HuH-7 (cell line): Measurements from ENCODE around the gene TAX1BP1.

Experiments used
- DNase-seq: peaks from one replicate; pipeline ENCODE4 v3.0.0; 2011; ENCODE audit warnings: low spot score

Gene TAX1BP1

DNA sequence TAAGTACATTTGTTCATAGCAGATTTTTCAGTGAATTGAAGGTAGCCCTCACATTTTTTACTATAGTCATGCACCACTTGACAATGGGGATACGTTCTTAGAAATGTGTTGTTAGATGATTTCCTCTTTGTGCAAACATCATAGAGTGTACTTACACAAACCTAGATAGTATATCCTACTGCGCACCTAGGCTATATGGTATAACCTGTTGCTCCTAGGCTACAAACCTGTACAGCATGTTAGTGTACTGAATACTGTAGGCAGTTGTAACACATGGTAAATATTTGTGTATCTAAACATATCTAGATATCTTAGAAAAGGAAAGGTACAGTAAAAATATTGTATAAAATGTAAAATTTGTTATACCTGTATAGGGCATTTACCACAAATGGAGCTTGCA, 41.2 kb downstream of the TAX1BP1 start:
- DNase-seq, result no peak

GRCh38 chr7:27782849-27783248, 42.9 kb downstream of the TAX1BP1 start:
- no peak for DNase-seq

GRCh38 chr7:27784399-27785053, 44.6 kb downstream of the TAX1BP1 start:
- peak; percentile 21 for DNase-seq

- no peak for DNase-seq
These were observed 48.5 kb downstream of the TAX1BP1 start for GRCh38 chr7:27788437-27788836.

DNA sequence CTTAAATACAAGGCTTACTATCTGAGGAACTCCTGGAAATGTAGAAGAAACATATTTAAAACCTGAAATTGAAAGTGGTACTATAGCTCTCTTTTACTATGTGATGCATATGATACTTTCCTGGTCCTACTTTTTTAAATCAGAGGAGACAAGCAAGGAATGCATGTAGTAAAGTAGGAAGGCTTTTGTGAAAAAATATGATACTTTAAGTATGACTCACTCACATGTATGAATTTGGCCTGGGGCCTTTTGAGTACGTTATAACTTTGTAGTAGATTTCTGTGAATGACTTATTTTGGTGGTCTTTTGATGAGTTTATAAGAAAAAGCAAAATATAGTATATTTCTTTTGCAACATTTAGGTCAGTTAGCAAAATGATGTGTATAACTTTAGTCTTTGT, 53.8 kb downstream of the TAX1BP1 start:
- DNase-seq, result no peak

DNA sequence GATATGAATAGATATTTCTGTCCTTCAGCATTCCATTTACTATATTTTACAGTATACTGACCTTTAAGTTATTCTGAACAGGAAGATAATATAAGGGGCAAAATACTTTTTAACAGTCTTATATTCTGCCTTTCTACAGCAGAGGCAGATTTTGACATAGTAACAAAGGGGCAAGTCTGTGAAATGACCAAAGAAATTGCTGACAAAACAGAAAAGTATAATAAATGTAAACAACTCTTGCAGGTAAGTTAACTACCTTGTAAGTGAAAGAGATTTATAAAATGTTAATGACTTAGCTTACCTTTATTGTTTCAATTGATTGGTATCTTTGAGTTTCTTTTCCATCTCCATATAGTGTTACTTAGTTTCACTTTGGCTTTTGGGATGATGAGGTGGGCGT, 56.0 kb downstream of the TAX1BP1 start:
- DNase-seq, result no peak

GRCh38 chr7:27799212-27799611, 59.2 kb downstream of the TAX1BP1 start:
- no peak for DNase-seq

DNA sequence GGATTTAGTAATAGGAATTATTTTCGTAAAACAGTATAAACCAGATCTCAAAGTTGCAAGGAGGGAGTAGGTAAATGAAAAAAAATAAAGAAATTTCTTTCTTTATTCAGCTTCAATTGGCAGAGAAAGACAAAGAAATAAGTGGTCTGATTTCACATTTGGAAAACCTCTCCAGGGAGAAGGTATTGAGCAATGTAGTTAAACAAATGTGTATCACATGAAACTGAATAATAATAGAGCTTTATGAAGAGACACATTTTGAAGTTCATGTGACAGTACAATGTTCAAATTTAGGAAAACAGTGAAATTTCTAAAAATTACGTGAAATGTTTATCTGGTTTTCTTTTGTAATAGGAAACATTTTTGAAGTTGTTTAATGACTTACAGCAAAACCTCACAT, 63.0 kb downstream of the TAX1BP1 start:
- DNase-seq, result no peak

- DNase-seq, result no peak
These were observed 64.2 kb downstream of the TAX1BP1 start for GRCh38 chr7:27804139-27804538.

GRCh38 chr7:27808626-27809025, 68.7 kb downstream of the TAX1BP1 start:
- DNase-seq, result no peak

- DNase-seq, result no peak
These were observed 70.2 kb downstream of the TAX1BP1 start for GRCh38 chr7:27810186-27810585.

DNA sequence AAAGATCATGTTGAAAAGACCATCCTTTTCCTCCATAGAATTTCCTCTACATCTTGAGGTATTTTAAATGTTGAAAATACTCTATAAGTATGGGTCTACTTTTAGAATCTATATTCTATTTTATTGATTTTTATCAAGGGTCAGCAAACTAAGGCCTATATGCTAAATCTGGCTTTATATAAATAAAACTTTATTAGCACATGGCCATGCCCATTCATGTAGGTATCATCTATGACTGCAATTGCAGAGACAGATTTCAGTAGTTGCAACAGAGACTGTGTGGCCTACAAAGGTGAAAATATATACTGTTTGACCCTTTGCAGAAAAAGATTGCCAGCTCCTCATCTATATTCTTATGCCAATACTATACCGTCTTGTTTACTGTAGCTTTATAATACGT, 72.7 kb downstream of the TAX1BP1 start:
- no peak for DNase-seq

GRCh38 chr7:27822245-27822644, 82.3 kb downstream of the TAX1BP1 start:
- DNase-seq, result no peak

DNA sequence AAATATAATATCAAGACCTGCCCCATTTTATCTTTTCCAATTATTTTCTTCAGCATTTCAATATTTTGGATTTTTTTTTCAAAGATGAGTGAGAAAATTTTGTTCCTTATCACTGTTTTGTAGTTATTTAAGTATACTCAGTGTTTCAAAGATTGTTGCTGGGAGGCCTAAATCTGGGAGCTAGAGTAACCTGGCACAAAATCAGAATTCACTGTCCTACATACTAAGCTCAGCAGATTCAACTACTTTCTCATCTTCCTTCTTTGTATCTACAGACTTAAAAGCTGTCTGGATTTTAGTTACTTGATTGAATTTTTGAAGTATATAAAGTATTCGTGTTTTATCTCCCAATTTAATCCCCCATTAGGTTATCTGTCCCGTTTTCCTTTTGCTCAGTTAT, 85.9 kb downstream of the TAX1BP1 start:
- DNase-seq, result no peak

DNA sequence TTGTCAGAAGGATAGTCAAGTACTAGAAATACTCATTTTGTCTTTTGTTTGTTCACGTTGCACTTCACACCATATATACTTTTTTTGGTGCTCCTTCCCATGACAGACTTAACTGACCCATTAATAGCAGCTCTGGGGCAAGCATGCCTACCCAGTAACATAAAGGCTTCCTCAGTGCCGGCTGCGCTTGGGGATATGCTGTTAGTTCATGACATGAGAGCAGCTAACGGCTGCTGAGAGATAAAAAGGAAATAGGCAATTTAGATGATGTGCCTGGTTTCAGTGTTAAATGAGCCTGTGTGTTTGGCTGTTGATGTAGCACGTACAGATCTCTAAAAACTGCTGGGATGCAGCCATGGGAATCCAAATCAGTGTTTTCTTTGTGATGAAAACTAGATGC, 86.4 kb downstream of the TAX1BP1 start:
- DNase-seq, result no peak

DNA sequence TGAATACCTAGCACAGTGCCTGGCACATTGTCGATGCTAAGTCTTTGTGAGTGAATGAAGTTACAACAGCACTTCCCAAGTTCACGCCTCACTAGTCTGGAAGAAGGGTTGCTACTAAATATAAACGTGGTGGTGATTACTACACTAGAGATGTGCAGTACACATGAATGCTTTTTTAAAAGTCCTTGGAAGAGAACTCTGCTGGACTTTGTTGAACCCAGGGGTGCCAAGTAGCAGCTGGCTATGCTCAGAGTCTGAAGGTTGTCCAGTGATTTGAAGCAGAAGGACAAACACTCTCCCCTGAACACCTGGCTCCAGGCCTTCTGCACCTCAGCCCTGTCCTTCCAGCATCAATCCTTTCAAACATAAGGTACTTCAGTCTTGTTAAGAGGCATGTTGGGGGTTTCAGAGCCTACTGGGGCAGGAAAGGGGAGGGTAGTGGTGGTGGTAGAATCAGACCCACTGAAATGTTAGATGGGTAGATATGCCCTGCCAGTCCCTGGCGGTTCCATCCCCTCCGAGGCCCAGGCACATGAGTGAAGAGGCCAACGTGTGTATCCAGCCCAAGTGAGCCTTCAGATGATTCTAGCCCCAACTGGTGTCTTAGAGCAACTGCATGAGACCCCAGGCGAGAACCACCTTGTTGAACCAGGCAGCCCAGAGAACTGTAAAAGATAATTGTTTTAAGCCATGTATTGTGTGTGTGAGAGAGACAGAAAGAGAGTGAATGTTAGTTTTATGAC, 94.4 kb downstream of the TAX1BP1 start:
- DNase-seq, result no peak

- no peak for DNase-seq
These were observed 95.4 kb downstream of the TAX1BP1 start for GRCh38 chr7:27835376-27835775.

GRCh38 chr7:27836536-27836935, 96.6 kb downstream of the TAX1BP1 start:
- no peak for DNase-seq

DNA sequence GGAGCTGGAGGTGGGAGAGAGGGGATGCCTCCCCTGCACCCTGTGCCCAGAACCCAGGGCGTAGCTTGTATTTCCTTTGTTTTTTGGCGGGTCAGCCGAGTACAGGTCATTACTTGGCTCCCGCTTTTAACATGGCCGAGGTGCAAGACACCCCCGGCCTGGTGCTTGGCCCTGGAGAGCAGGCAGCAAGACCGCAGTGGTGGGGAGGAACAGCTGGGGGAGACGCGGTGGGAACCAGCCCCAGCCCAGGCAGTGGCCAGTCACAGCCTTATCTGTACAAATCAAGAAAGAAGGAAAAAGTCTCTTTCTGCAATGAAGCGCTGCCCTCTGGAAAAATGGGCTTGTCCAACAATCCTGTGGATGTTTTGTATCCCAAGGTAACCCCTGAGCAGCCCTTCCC, 99.1 kb downstream of the TAX1BP1 start:
- no peak for DNase-seq

GRCh38 chr7:27840313-27840712, 100.4 kb downstream of the TAX1BP1 start:
- no peak for DNase-seq

DNA sequence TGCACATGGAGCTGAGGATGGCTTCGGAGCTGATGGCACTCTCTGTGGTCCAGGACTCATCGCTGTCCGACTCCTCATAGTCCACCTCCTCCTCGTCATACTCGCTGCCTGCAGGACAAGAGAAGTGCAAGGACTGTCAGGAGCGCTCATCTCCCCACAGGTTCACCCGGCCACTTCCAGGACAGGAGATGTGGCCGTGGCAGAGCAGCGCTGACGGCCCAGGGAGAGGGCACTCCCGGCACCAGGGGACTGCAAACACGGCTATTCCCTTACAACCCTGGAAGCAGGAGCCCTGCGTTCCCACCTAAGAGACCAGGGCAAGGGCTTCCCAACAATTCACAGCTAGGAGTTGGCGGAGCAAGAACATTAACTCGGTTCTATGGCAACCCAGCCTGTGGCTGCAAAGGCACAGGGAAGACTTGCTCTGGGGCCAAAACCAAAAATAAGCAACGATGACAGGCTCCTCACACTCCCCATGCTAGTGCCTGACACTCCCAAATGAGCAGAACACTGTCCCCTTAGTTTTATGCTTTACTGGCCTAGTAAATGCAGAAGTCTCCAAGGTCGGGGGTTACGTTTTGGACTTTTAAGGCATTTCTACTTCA, 100.9 kb downstream of the TAX1BP1 start:
- no peak for DNase-seq

GRCh38 chr7:27842094-27842692, 102.2 kb downstream of the TAX1BP1 start:
- no peak for DNase-seq

DNA sequence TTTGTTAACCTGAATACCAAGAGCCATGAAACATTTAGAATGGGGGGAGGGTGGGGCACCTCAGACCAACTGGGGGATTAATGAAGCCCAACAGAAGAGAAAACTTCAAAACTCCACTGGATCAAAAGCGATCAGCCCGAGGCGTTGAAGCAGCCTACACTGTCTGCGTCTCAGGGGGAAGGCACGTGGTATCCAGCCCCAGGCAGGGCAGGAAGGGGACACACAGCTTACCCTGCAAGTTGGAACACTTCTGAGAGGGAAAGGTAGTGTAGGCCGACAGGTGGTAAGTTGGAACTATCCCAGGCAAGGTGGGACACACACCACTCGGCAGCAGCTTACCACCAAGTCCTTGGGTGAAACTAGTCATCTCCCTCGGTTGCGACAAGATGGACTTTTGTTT, 102.9 kb downstream of the TAX1BP1 start:
- no peak for DNase-seq
